ENCODE measurements around the gene CACNA2D1. TPM values are rescaled to one million over a fixed set of nuclear protein-coding genes. Genes with fewer than 3 reads are reported as not detected.

CACNA2D1 gene
- total RNA-seq, 1 experiment from 2014 or later, result 36.2 TPM

GRCh38 chr7:82305347-82306005, 138.1 kb downstream of the CACNA2D1 start:
- Histone ChIP-seq H2BK12ac (ENCODE audit: insufficient read length, low read depth, low read length) (no peak overlapping the region), H4K5ac (ENCODE audit: insufficient read length, low read depth, low read length) (no peak overlapping the region), H2BK5ac (ENCODE audit: insufficient read length, low read length) (no peak overlapping the region), H3K14ac (ENCODE audit: insufficient read depth, low read length) (no peak overlapping the region), H3T11ph (ENCODE audit: low read length) (no peak overlapping the region), H2BK120ac (ENCODE audit: low read depth, low read length, poor library complexity, severe bottlenecking) (no peak overlapping the region), H3K4ac (ENCODE audit: low read depth, low read length) (no peak overlapping the region), H2BK20ac (ENCODE audit: low read depth, low read length, poor library complexity, severe bottlenecking) (no peak overlapping the region), H3K27me3 (ENCODE audit: insufficient read depth, low read length) (no peaks in the 10 kb centered on the region), H3K9me3 (ENCODE audit: control insufficient read depth, low read depth, low read length) (no peaks in the 10 kb centered on the region), H3K18ac (ENCODE audit: insufficient read length, low read depth, low read length) (no peak overlapping the region), H3K9ac (ENCODE audit: extremely low read depth, insufficient read length, low read length) (no peak overlapping the region), H4K20me1 (ENCODE audit: control insufficient read depth, insufficient read depth, insufficient read length) (no peaks in the 10 kb centered on the region), H3K23ac (ENCODE audit: insufficient read length, low read depth, low read length) (no peak overlapping the region), H3K79me2 (ENCODE audit: insufficient read depth, low read length) (no peaks in the 10 kb centered on the region), H2AFZ (ENCODE audit: low read length) (no peak overlapping the region), H4K91ac (ENCODE audit: insufficient read length, low read depth, low read length) (no peak overlapping the region), H2AK5ac (ENCODE audit: insufficient read length, low read length) (no peak overlapping the region), H3K4me2 (ENCODE audit: insufficient read depth, insufficient read length, low read length) (no peak overlapping the region), H3K27ac (ENCODE audit: insufficient read length, low read depth, low read length) (no peak overlapping the region), H3K4me1 (ENCODE audit: insufficient read depth, low read length) (peaks cover 5% of the 10 kb centered on the region; the same call in 1 of the 2 replicates), H2BK15ac (ENCODE audit: low read depth, low read length) (no peak overlapping the region), H3K56ac (ENCODE audit: insufficient read length, low read depth, low read length) (no peak overlapping the region), H3K23me2 (ENCODE audit: insufficient read length, low read depth, low read length, poor library complexity, severe bottlenecking) (no peaks in the 10 kb centered on the region), H3K79me1 (ENCODE audit: insufficient read depth, low read depth, low read length, poor library complexity, severe bottlenecking) (no peaks in the 10 kb centered on the region), H4K8ac (replicated peaks; ENCODE audit: insufficient read length, low read depth, low read length) (no peak overlapping the region)
- TF ChIP-seq, protein P1, sequence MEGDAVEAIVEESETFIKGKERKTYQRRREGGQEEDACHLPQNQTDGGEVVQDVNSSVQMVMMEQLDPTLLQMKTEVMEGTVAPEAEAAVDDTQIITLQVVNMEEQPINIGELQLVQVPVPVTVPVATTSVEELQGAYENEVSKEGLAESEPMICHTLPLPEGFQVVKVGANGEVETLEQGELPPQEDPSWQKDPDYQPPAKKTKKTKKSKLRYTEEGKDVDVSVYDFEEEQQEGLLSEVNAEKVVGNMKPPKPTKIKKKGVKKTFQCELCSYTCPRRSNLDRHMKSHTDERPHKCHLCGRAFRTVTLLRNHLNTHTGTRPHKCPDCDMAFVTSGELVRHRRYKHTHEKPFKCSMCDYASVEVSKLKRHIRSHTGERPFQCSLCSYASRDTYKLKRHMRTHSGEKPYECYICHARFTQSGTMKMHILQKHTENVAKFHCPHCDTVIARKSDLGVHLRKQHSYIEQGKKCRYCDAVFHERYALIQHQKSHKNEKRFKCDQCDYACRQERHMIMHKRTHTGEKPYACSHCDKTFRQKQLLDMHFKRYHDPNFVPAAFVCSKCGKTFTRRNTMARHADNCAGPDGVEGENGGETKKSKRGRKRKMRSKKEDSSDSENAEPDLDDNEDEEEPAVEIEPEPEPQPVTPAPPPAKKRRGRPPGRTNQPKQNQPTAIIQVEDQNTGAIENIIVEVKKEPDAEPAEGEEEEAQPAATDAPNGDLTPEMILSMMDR (conservative IDR thresholded peaks at IDR 0.05), result no peak
- Mint-ChIP-seq H3K4me1 (peaks cover 39 to 51% of the 10 kb centered on the region in 2 experiments), H3K9me3 (peaks cover 4% of the 10 kb centered on the region in 2 experiments), H3K36me3 (ENCODE audit: insufficient read depth in 1 of 3, low read depth in 3 of 3) (peaks cover 12 to 21% (median 13%) of the 10 kb centered on the region in 3 experiments), H3K4me3 (no peak overlapping the region), H3K27me3 (ENCODE audit: low read depth) (no peaks in the 10 kb centered on the region), H3K27ac (peak overlapping the region in 1 of 3 experiments; percentile 73; a peak in 2 of 7 replicates)
- DNase-seq, result no peak
- WGBS (ENCODE audit: extremely low coverage, insufficient read length, low lambda C conversion rate), result no CpG with 5 or more reads among the region's 4 CpGs
